Measurements from ENCODE around the gene VDAC1. TPM values are rescaled to one million over a fixed set of nuclear protein-coding genes. Genes with fewer than 3 reads are reported as not detected.
A peak's percentile ranks its signal among the peaks of the same experiment; 100 is the strongest.

The VDAC1 gene
- total RNA-seq, 6 experiments from 2014 or later, result 276 to 324 (median 316) TPM

- no peaks in the 10 kb centered on the region for H3K9me3 Mint-ChIP-seq
- no peak for DNase-seq
- H3K4me1 Mint-ChIP-seq (ENCODE audit: low read depth), result 0 out of 2 replicates have a peak, but pooled peaks cover 4% of the 10 kb centered on the region
- H3K27ac Mint-ChIP-seq, result no peak overlapping the region
- peaks cover 1% of the 10 kb centered on the region for H3K27me3 Mint-ChIP-seq (ENCODE audit: insufficient read depth)
- TF ChIP-seq CTCF (IDR thresholded peaks at IDR 0.05), result no peak
- peaks cover 21% of the 10 kb centered on the region for H3K36me3 Mint-ChIP-seq (ENCODE audit: low read depth)
- H3K4me3 Mint-ChIP-seq, result no peak overlapping the region
Observed at GRCh38 chr5:133985540-133986180, 19.1 kb downstream of the VDAC1 start.

DNA sequence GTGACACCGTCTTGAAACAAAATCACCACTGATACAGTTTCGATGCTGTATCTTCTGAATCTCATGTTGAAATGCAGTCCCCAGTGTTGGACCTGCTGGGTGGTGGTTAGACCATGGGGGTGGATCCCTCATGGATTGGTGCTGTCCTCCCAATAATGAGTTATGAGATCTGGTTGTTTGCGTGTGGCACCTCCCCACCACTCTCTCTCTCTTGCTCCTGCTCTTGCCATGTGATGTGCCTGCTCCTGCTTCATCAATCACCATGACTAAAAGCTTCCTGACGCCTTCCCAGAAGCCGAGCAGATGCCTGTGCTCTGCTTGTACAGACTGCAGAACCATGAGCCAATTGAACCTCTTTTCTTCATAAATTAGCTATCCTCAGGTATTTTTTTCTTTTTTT lies 21.1 kb downstream of the VDAC1 start:
- Mint-ChIP-seq H3K27me3 (ENCODE audit: insufficient read depth) (no peaks in the 10 kb centered on the region; the same call in 1 of the 2 replicates), H3K4me3 (no peak overlapping the region), H3K27ac (no peak overlapping the region), H3K36me3 (ENCODE audit: low read depth) (peaks cover 24% of the 10 kb centered on the region), H3K9me3 (no peaks in the 10 kb centered on the region), H3K4me1 (ENCODE audit: low read depth) (peaks cover 14% of the 10 kb centered on the region; the same call in 1 of the 2 replicates)
- no peak for DNase-seq
- TF ChIP-seq CTCF (IDR thresholded peaks at IDR 0.05), result no peak

GRCh38 chr5:133981714-133982113 lies 23.1 kb downstream of the VDAC1 start:
- Mint-ChIP-seq H3K4me3 (no peak overlapping the region), H3K27ac (no peak overlapping the region), H3K9me3 (no peaks in the 10 kb centered on the region), H3K27me3 (ENCODE audit: insufficient read depth) (no peaks in the 10 kb centered on the region; the same call in 1 of the 2 replicates), H3K36me3 (ENCODE audit: low read depth) (peaks cover 28% of the 10 kb centered on the region), H3K4me1 (ENCODE audit: low read depth) (peaks cover 31% of the 10 kb centered on the region)
- no peak for DNase-seq
- peak; percentile 26 for TF ChIP-seq CTCF (IDR thresholded peaks at IDR 0.05)

GRCh38 chr5:133980652-133981051 lies 24.1 kb downstream of the VDAC1 start:
- H3K27ac Mint-ChIP-seq, result no peak overlapping the region; the same call in 1 of the 2 replicates
- H3K36me3 Mint-ChIP-seq (ENCODE audit: low read depth), result peaks cover 25% of the 10 kb centered on the region
- no peak for DNase-seq
- no peaks in the 10 kb centered on the region for H3K9me3 Mint-ChIP-seq
- H3K4me1 Mint-ChIP-seq (ENCODE audit: low read depth), result peaks cover 27% of the 10 kb centered on the region
- TF ChIP-seq CTCF (IDR thresholded peaks at IDR 0.05), result no peak
- no peaks in the 10 kb centered on the region; the same call in none of the 2 replicates for H3K27me3 Mint-ChIP-seq (ENCODE audit: insufficient read depth)
- no peak overlapping the region for H3K4me3 Mint-ChIP-seq

DNA sequence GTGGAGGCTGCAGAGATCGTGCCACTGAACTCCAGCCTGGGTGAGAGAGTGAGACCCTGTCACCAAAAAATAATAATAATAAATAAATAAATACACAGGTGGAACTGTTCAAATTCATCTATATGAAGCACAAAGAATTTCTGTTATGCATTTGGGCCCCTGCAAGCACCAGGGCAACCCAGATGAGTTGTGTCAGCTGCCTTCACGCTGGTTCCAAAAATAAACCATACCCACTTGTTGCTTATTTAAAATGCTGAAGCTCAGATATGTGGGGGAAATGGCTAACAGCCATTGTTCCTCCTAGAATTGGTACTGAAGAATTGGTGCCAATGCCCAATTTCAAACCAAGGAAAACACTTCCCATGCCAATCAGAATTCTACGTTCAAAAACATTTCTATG lies 25.8 kb downstream of the VDAC1 start:
- no peak overlapping the region for H3K4me3 Mint-ChIP-seq
- no peak for TF ChIP-seq CTCF (IDR thresholded peaks at IDR 0.05)
- DNase-seq, result no peak
- H3K27me3 Mint-ChIP-seq (ENCODE audit: insufficient read depth), result no peaks in the 10 kb centered on the region; the same call in none of the 2 replicates
- H3K4me1 Mint-ChIP-seq (ENCODE audit: low read depth), result peaks cover 27% of the 10 kb centered on the region
- peak overlapping the region; percentile 98; the same call in 1 of the 2 replicates for H3K27ac Mint-ChIP-seq
- H3K9me3 Mint-ChIP-seq, result no peaks in the 10 kb centered on the region
- H3K36me3 Mint-ChIP-seq (ENCODE audit: low read depth), result peaks cover 27% of the 10 kb centered on the region
